Motor neuron (in vitro differentiated cells): ENCODE data around the gene PPCS. TPM values are rescaled to one million over a fixed set of nuclear protein-coding genes. Genes with fewer than 3 reads are reported as not detected.

Experiments
- ATAC-seq, 8 experiments: fragments of 200-7000 bp; cut with Tn5 transposase; replicated peaks in 6 of 8; 2 replicates each; pipeline ENCODE4 v1.8.0; 2021; ENCODE audit warnings: mild to moderate bottlenecking in 8 of 8, moderate library complexity in 8 of 8
- H3K27ac ChIP-seq, 2 donors: fragments of 250-450 bp; sonication (Bioruptor Pico); 2 replicates each; pipeline ENCODE4 v1.9.0; 2021; ENCODE audit warnings: antibody characterized with exemption in 2 of 2, mild to moderate bottlenecking in 2 of 2, moderate library complexity in 1 of 2
- H3K4me1 ChIP-seq, 2 donors: fragments of 250-450 bp; sonication (Bioruptor Pico); replicated peaks in 1 of 2; 2 replicates each; pipeline ENCODE4 v1.6.1; 2021; ENCODE audit warnings: antibody characterized with exemption in 2 of 2, mild to moderate bottlenecking in 2 of 2, moderate library complexity in 1 of 2
- H3K4me3 ChIP-seq, 5 donors: fragments of 250-450 bp; sonication (Bioruptor Pico); 2 replicates each; pipeline ENCODE4 v1.9.0; 2021; ENCODE audit warnings: antibody characterized with exemption in 5 of 5, mild to moderate bottlenecking in 5 of 5, moderate library complexity in 4 of 5
- WGBS, 10 experiments: fragments of 450-650 bp; shearing (Covaris generic); methylation state at CpG; one replicate each; pipeline ENCODE4 v1.0.0; 2022; 5-methylcytosine and 5-hydroxymethylcytosine counted together
- in situ Hi-C, 9 experiments: fragments of 400-800 bp; cut with MboI; loops; one replicate each; pipeline ENCODE4 v1.15.0; 2021; ENCODE audit warnings: low sequenced_read_pairs in 9 of 9, low pct_unique_long_range_greater_than_20kb in 2 of 9; ENCODE audit not compliant: unreplicated experiment in 9 of 9
- total RNA-seq, 8 experiments: library from RNA; unstranded; fragments of 300-600 nt; gene quantifications; 2 replicates each; pipeline versions ENCODE4 v1.2.3 to v1.2.4, GENCODE V29; 2022

Gene PPCS
- total RNA-seq, 8 experiments from 2014 or later, result 35.4 to 58.6 (median 52.3) TPM

GRCh38 chr1:42429603-42430002 is 26.7 kb upstream of the PPCS start:
- ATAC-seq, result peak in 5 of 8 experiments; percentile 24 to 72 (median 60)
- Histone ChIP-seq H3K4me3 (no peak overlapping the region), H3K27ac (peak overlapping the region in 1 of 2 donors; percentile 36), H3K4me1 (peaks cover 5 to 25% of the 10 kb centered on the region in 2 donors)
- in situ Hi-C loops, result loop anchor here in 1 of 9 experiments (25.0 kb wide), 1 partner anchor 92 kb away; the partner anchor contains the start of gene FOXJ3
- WGBS, 10 experiments, result 10 to 60% (median 38%) methylated on average over 1 of the region's 1 CpG; no CpG with 5 or more reads in 6 of the 10 experiments

- no peak for ATAC-seq
- no peak overlapping the region for H3K4me3 ChIP-seq
- peaks cover 5 to 25% of the 10 kb centered on the region in 2 donors for H3K4me1 ChIP-seq
- WGBS, 10 experiments, result 10 to 100% (median 84%) methylated on average over 1 to 3 of the region's 3 CpGs
- in situ Hi-C loops, result loop anchor here in 1 of 9 experiments (25.0 kb wide), 1 partner anchor 93 kb away; the partner anchor contains the start of gene FOXJ3
- H3K27ac ChIP-seq, result no peak overlapping the region
These were observed 25.8 kb upstream of the PPCS start for GRCh38 chr1:42430286-42431135.

GRCh38 chr1:42431514-42431913 is 24.8 kb upstream of the PPCS start:
- WGBS, 10 experiments, result 29 to 81% (median 67%) methylated on average over 1 to 3 of the region's 3 CpGs; no CpG with 5 or more reads in 1 of the 10 experiments
- H3K4me1 ChIP-seq, result peaks cover 5 to 25% of the 10 kb centered on the region in 2 donors
- H3K27ac ChIP-seq, result no peak overlapping the region
- no peak for ATAC-seq
- H3K4me3 ChIP-seq, result no peak overlapping the region
- in situ Hi-C loops, result loop anchor here in 1 of 9 experiments (25.0 kb wide), 1 partner anchor 94 kb away; the partner anchor contains the start of gene FOXJ3

- ATAC-seq, result no peak
- H3K4me3 ChIP-seq, result no peak overlapping the region
- in situ Hi-C loops, result loop anchor here in 1 of 9 experiments (25.0 kb wide), 1 partner anchor 95 kb away; the partner anchor contains the start of gene FOXJ3
- H3K4me1 ChIP-seq, result peaks cover 5 to 25% of the 10 kb centered on the region in 2 donors
- 60 to 100% (median 87%) methylated on average over 1 to 4 of the region's 4 CpGs; no CpG with 5 or more reads in 4 of the 10 experiments for WGBS, 10 experiments
- no peak overlapping the region for H3K27ac ChIP-seq
These were observed 23.6 kb upstream of the PPCS start for GRCh38 chr1:42432714-42433113.

GRCh38 chr1:42433369-42433768 is 23.0 kb upstream of the PPCS start:
- in situ Hi-C loops, result loop anchor here in 1 of 9 experiments (25.0 kb wide), 1 partner anchor 96 kb away; the partner anchor contains the start of gene FOXJ3
- WGBS, 10 experiments, result 56 to 88% (median 85%) methylated on average over 1 to 6 of the region's 6 CpGs; no CpG with 5 or more reads in 2 of the 10 experiments
- ATAC-seq, result no peak
- Histone ChIP-seq H3K4me1 (peaks cover 5 to 25% of the 10 kb centered on the region in 2 donors), H3K4me3 (no peak overlapping the region), H3K27ac (no peak overlapping the region)

GRCh38 chr1:42434340-42434739 is 22.0 kb upstream of the PPCS start:
- no peak for ATAC-seq
- Histone ChIP-seq H3K4me3 (no peak overlapping the region), H3K4me1 (peaks cover 5 to 21% of the 10 kb centered on the region in 2 donors), H3K27ac (no peak overlapping the region)
- in situ Hi-C loops, result loop anchor here in 1 of 9 experiments (25.0 kb wide), 1 partner anchor 97 kb away; the partner anchor contains the start of gene FOXJ3
- 45 to 88% (median 79%) methylated on average over 1 to 4 of the region's 4 CpGs; no CpG with 5 or more reads in 4 of the 10 experiments for WGBS, 10 experiments

- 28 to 92% (median 52%) methylated on average over 2 of the region's 2 CpGs; no CpG with 5 or more reads in 3 of the 10 experiments for WGBS, 10 experiments
- no peak overlapping the region for H3K4me3 ChIP-seq
- peak in 2 of 8 experiments; percentile 32 to 61 for ATAC-seq
- no peaks in the 10 kb centered on the region for H3K4me1 ChIP-seq
- in situ Hi-C loops, result loop anchor here in 1 of 9 experiments (25.0 kb wide), 1 partner anchor 103 kb away; the partner anchor contains the start of gene FOXJ3
- no peak overlapping the region for H3K27ac ChIP-seq
These were observed 16.4 kb upstream of the PPCS start for GRCh38 chr1:42439940-42440339.

GRCh38 chr1:42442662-42443061 is 13.7 kb upstream of the PPCS start:
- H3K4me3 ChIP-seq, result no peak overlapping the region
- ATAC-seq, result no peak
- H3K4me1 ChIP-seq, result no peaks in the 10 kb centered on the region
- 0 to 100% (median 31%) methylated on average over 1 to 2 of the region's 2 CpGs; no CpG with 5 or more reads in 1 of the 10 experiments for WGBS, 10 experiments
- no peak overlapping the region for H3K27ac ChIP-seq
- in situ Hi-C loops, result loop anchor here in 1 of 9 experiments (25.0 kb wide), 1 partner anchor 105 kb away; the partner anchor contains the start of gene FOXJ3

GRCh38 chr1:42449256-42449655 is 7.1 kb upstream of the PPCS start:
- ATAC-seq, result no peak
- no peak overlapping the region for H3K27ac ChIP-seq
- in situ Hi-C loops, result loop anchor here in 1 of 9 experiments (25.0 kb wide), 1 partner anchor 112 kb away; the partner anchor contains the start of gene FOXJ3
- no peak overlapping the region for H3K4me3 ChIP-seq
- no peaks in the 10 kb centered on the region for H3K4me1 ChIP-seq

- WGBS, 10 experiments, result 0 to 83% (median 67%) methylated on average over 1 of the region's 1 CpG; no CpG with 5 or more reads in 7 of the 10 experiments
- in situ Hi-C loops, result no loop called here
- Histone ChIP-seq H3K4me1 (no peaks in the 10 kb centered on the region), H3K4me3 (no peak overlapping the region), H3K27ac (no peak overlapping the region)
- no peak for ATAC-seq
These were observed 6.3 kb upstream of the PPCS start for GRCh38 chr1:42450061-42450460.

GRCh38 chr1:42453386-42453785 is 3.0 kb upstream of the PPCS start:
- ATAC-seq, result no peak
- in situ Hi-C loops, result no loop called here
- Histone ChIP-seq H3K27ac (no peak overlapping the region), H3K4me1 (peaks cover 10 to 13% of the 10 kb centered on the region in 2 donors), H3K4me3 (no peak overlapping the region)
- WGBS, 10 experiments, result 76 to 100% (median 87%) methylated on average over 1 to 4 of the region's 4 CpGs; no CpG with 5 or more reads in 1 of the 10 experiments

GRCh38 chr1:42454403-42454802 is 1.9 kb upstream of the PPCS start:
- in situ Hi-C loops, result no loop called here
- 83 to 100% (median 97%) methylated on average over 2 to 5 of the region's 5 CpGs; no CpG with 5 or more reads in 1 of the 10 experiments for WGBS, 10 experiments

GRCh38 chr1:42456754-42457089 is 379 bp downstream of the PPCS start:
- in situ Hi-C loops, result no loop called here
- Histone ChIP-seq H3K27ac (peak overlapping the region; percentile 76 to 87), H3K4me1 (peaks cover 10 to 13% of the 10 kb centered on the region in 2 donors), H3K4me3 (peak overlapping the region; percentile 54 to 82 (median 60))
- 0 to 13% (median 0%) methylated on average over 2 to 10 of the region's 23 CpGs; no CpG with 5 or more reads in 4 of the 10 experiments for WGBS, 10 experiments
- ATAC-seq, result peak; percentile 55 to 81 (median 62)

More at GRCh38 chr1:42454403-42454802, 1.9 kb upstream of the PPCS start:
- Histone ChIP-seq H3K4me3 (no peak overlapping the region), H3K27ac (no peak overlapping the region), H3K4me1 (peaks cover 10 to 13% of the 10 kb centered on the region in 2 donors)
- no peak for ATAC-seq
